Stimulated activated CD4-positive, alpha-beta T cell treated with anti-CD3 and anti-CD28 coated beads, Interleukin-2, amount 100 ng/mL, for 4 hours (primary cell): Measurements from ENCODE around the gene ADAMTS15.

Experiments used
- DNase-seq: peaks from one replicate; pipeline ENCODE4 v3.0.0-alpha.2; 2020; ENCODE audit warnings: low read depth

Gene ADAMTS15

GRCh38 chr11:130478881-130479280, 30.4 kb downstream of the ADAMTS15 start:
- DNase-seq = no peak

- no peak for DNase-seq
These were observed 31.7 kb downstream of the ADAMTS15 start for GRCh38 chr11:130480186-130480585.

GRCh38 chr11:130480711-130481140, 32.3 kb downstream of the ADAMTS15 start:
- DNase-seq = no peak

- DNase-seq = no peak
These were observed 34.7 kb downstream of the ADAMTS15 start for GRCh38 chr11:130483124-130483523.

- no peak for DNase-seq
These were observed 37.5 kb downstream of the ADAMTS15 start for GRCh38 chr11:130485983-130486382.

- no peak for DNase-seq
These were observed 38.0 kb downstream of the ADAMTS15 start for GRCh38 chr11:130486391-130486836.

GRCh38 chr11:130486987-130487923, 38.8 kb downstream of the ADAMTS15 start:
- DNase-seq = no peak

- DNase-seq = no peak
These were observed 39.7 kb downstream of the ADAMTS15 start for GRCh38 chr11:130487924-130488815.

GRCh38 chr11:130488848-130489584, 40.6 kb downstream of the ADAMTS15 start:
- DNase-seq = no peak

- DNase-seq = no peak
These were observed 41.3 kb downstream of the ADAMTS15 start for GRCh38 chr11:130489716-130490115.

GRCh38 chr11:130490682-130491449, 42.4 kb downstream of the ADAMTS15 start:
- DNase-seq = no peak

GRCh38 chr11:130498181-130498580, 49.7 kb downstream of the ADAMTS15 start:
- no peak for DNase-seq

- DNase-seq = no peak
These were observed 51.4 kb downstream of the ADAMTS15 start for GRCh38 chr11:130499828-130500227.

- DNase-seq = no peak
These were observed 55.9 kb downstream of the ADAMTS15 start for GRCh38 chr11:130504317-130504716.

GRCh38 chr11:130508913-130509312, 60.5 kb downstream of the ADAMTS15 start:
- DNase-seq = no peak

- DNase-seq = no peak
These were observed 61.5 kb downstream of the ADAMTS15 start for GRCh38 chr11:130509942-130510341.

- no peak for DNase-seq
These were observed 62.1 kb downstream of the ADAMTS15 start for GRCh38 chr11:130510407-130511006.

- no peak for DNase-seq
These were observed 63.3 kb downstream of the ADAMTS15 start for GRCh38 chr11:130511765-130512164.

GRCh38 chr11:130512662-130513061, 64.2 kb downstream of the ADAMTS15 start:
- no peak for DNase-seq

- DNase-seq = no peak
These were observed 64.7 kb downstream of the ADAMTS15 start for GRCh38 chr11:130513132-130513531.

GRCh38 chr11:130514316-130514715, 65.9 kb downstream of the ADAMTS15 start:
- DNase-seq = no peak
